SU-DHL-6 (cell line): Measurements from ENCODE around the gene HIVEP3.

Experiments
- EZH2phosphoT487 ChIP-seq: fragments of 200-600 bp; sonication (generic), shearing (Covaris generic); conservative IDR thresholded peaks from 2 replicates; pipeline ENCODE4 v1.6.1; 2018; ENCODE audit warnings: mild to moderate bottlenecking, antibody characterized with exemption, low read length, moderate library complexity, mixed read lengths
- TF ChIP-seq, protein P1 (sequence below): fragments of 200-600 bp; sonication (generic); IDR thresholded peaks from one replicate; pipeline ENCODE4 v1.5.1; 2017; ENCODE audit warnings: antibody characterized with exemption, mild to moderate bottlenecking, low read length, moderate library complexity; ENCODE audit not compliant: insufficient read depth, poor library complexity, severe bottlenecking

DNA sequence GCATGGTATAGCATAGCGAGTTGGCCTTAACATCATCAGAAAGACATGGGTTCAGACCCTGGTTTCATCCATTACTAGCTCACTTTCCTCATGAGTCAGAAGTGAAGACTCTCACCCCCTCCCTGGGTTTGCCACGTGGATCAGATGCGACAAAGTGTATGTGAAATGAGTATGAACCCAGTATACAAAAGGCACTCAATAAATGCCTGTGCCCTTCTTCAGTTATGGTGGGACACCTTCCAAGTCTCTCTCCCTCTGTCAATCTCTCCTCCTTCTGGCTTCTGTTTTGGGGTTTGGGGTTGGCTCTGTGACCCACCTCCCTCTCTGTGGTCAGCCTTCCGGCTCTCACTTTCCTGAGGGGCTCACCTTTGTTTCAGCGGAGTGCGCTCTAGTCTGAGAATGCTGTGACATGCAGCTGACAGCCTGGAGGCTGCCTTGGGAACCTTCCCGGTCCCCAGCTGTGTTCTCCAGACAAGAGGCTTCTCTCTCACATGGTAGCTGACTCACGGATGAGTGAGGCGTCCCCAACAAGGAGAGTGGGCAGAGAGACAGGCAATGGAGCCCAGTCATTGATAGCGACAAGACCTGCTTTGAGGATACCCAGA, 279.3 kb downstream of the HIVEP3 start:
- TF ChIP-seq, protein P1, sequence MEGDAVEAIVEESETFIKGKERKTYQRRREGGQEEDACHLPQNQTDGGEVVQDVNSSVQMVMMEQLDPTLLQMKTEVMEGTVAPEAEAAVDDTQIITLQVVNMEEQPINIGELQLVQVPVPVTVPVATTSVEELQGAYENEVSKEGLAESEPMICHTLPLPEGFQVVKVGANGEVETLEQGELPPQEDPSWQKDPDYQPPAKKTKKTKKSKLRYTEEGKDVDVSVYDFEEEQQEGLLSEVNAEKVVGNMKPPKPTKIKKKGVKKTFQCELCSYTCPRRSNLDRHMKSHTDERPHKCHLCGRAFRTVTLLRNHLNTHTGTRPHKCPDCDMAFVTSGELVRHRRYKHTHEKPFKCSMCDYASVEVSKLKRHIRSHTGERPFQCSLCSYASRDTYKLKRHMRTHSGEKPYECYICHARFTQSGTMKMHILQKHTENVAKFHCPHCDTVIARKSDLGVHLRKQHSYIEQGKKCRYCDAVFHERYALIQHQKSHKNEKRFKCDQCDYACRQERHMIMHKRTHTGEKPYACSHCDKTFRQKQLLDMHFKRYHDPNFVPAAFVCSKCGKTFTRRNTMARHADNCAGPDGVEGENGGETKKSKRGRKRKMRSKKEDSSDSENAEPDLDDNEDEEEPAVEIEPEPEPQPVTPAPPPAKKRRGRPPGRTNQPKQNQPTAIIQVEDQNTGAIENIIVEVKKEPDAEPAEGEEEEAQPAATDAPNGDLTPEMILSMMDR, result no peak
- no peak for TF ChIP-seq EZH2phosphoT487
